ENCODE results near the gene NEMF.

Gene NEMF

GRCh38 chr14:49857427-49858003, 4.9 kb upstream of the NEMF start:
- H3K27ac ChIP-seq: no peak overlapping the region
- TF ChIP-seq CTCF (conservative IDR thresholded peaks at IDR 0.05; ENCODE audit: low read depth): no peak
- no peak for DNase-seq (ENCODE audit: low spot score)
- POLR2A ChIA-PET (ENCODE audit: low non-redundant PET): no interaction called here
- CTCF ChIA-PET: interaction anchor here (0.7 kb wide), 2 partner anchors 15 to 76 kb away, joined by 3 to 4 read pairs; no protein-coding TSS in a partner anchor

- peak; percentile 81 for TF ChIP-seq CTCF (conservative IDR thresholded peaks at IDR 0.05; ENCODE audit: low read depth)
- DNase-seq (ENCODE audit: low spot score): peak; percentile 63
- CTCF ChIA-PET: interaction anchor here (0.6 to 3.6 kb wide), 7 partner anchors 9 to 766 kb away, joined by 3 to 38 read pairs (median 4); no protein-coding TSS in a partner anchor
- H3K27ac ChIP-seq: peak overlapping the region; percentile 80
- POLR2A ChIA-PET (ENCODE audit: low non-redundant PET): no interaction called here
These were observed 1.2 kb upstream of the NEMF start for GRCh38 chr14:49853572-49854375.

GRCh38 chr14:49853158-49853477, 530 bp upstream of the NEMF start:
- peak overlapping the region; percentile 80 for H3K27ac ChIP-seq
- POLR2A ChIA-PET (ENCODE audit: low non-redundant PET): interaction anchor here (0.7 to 1.3 kb wide), 3 partner anchors 9 to 218 kb away, joined by 4 to 6 read pairs (median 4); partner anchors contain the start of gene DNAAF2
- DNase-seq (ENCODE audit: low spot score): no peak
- TF ChIP-seq CTCF (conservative IDR thresholded peaks at IDR 0.05; ENCODE audit: low read depth): no peak
- CTCF ChIA-PET: interaction anchor here (0.6 to 3.6 kb wide), 5 partner anchors 9 to 767 kb away, joined by 3 to 38 read pairs (median 5); no protein-coding TSS in a partner anchor

- DNase-seq (ENCODE audit: low spot score): no peak
- CTCF ChIA-PET: interaction anchor here (0.8 to 3.6 kb wide), 6 partner anchors 11 to 265 kb away, joined by 3 to 38 read pairs (median 4); partner anchors contain the start of genes KLHDC2 and VCPKMT
- H3K27ac ChIP-seq: peak overlapping the region; percentile 80
- TF ChIP-seq CTCF (conservative IDR thresholded peaks at IDR 0.05; ENCODE audit: low read depth): no peak
- POLR2A ChIA-PET (ENCODE audit: low non-redundant PET): interaction anchor here (0.5 to 1.3 kb wide), 3 partner anchors 26 to 217 kb away, joined by 3 to 6 read pairs (median 4); partner anchors contain the start of gene DNAAF2
These were observed 775 bp downstream of the NEMF start for GRCh38 chr14:49851813-49852212.

- no peak overlapping the region for H3K27ac ChIP-seq
- no peak for DNase-seq (ENCODE audit: low spot score)
- ChIA-PET CTCF (interaction anchor here (1.0 to 1.1 kb wide), 3 partner anchors 12 to 228 kb away, joined by 3 to 4 read pairs (median 3); no protein-coding TSS in a partner anchor), POLR2A (ENCODE audit: low non-redundant PET) (no interaction called here)
- TF ChIP-seq CTCF (conservative IDR thresholded peaks at IDR 0.05; ENCODE audit: low read depth): no peak
These were observed 3.3 kb downstream of the NEMF start for GRCh38 chr14:49849213-49849847.

- DNase-seq (ENCODE audit: low spot score): no peak
- no peak overlapping the region for H3K27ac ChIP-seq
- CTCF ChIA-PET: no interaction called here
- POLR2A ChIA-PET (ENCODE audit: low non-redundant PET): no interaction called here
- no peak for TF ChIP-seq CTCF (conservative IDR thresholded peaks at IDR 0.05; ENCODE audit: low read depth)
These were observed 23.9 kb downstream of the NEMF start for GRCh38 chr14:49828640-49829039.

All from RWPE1 (cell line).